ENCODE measurements around the gene RASSF5.
"Not testable (repeated sequence)": the region's sequence is repeated elsewhere in the genome, so short reads cannot be mapped to it uniquely, and the experiment has no call there.

RASSF5 gene

GRCh38 chr1:206477110-206477509 lies 30.2 kb upstream of the RASSF5 start:
- DNase-seq (ENCODE audit: low spot score), result no peak

DNA sequence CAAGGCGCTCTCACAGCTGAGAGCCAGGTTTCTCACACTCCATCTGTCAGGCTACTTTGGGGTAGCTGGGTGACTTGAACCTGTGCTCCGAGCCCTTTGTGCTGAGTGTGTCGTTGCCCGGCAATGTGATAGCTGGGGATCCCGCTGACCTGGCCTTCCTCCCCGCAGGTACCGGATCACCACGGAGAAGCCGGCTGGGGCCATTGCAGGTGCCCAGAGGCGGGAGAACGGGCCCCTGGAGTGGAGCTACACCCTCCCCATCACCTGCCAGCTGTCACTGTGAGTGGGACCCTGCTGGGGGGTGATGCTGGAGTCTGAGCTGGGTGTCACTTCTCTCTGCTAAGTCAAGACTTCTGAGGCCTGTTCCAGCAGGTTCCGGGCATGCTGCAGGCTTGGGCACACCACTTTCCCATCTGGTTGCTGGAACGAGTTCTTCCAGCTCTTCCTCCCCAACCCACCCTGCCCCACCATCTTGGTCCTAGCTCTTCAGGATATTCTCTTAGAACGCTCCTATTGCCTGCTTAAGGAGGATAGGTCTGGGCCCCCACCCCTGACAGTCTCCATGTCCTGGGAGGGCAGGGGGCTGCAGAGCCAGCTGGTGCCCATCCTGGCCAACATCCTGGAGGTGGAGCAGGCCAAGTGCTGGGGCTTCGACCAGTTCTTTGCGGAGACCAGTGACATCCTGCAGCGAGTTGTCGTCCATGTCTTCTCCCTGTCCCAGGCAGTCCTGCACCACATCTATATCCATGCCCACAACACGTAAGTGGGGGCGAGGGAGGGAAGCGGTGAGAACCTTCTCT lies 29.6 kb upstream of the RASSF5 start:
- DNase-seq (ENCODE audit: low spot score), result no peak

GRCh38 chr1:206478746-206479145 lies 28.6 kb upstream of the RASSF5 start:
- no peak for DNase-seq (ENCODE audit: low spot score)

- peak; percentile 85 for DNase-seq (ENCODE audit: low spot score)
These were observed 27.9 kb upstream of the RASSF5 start for GRCh38 chr1:206479183-206480125.

DNA sequence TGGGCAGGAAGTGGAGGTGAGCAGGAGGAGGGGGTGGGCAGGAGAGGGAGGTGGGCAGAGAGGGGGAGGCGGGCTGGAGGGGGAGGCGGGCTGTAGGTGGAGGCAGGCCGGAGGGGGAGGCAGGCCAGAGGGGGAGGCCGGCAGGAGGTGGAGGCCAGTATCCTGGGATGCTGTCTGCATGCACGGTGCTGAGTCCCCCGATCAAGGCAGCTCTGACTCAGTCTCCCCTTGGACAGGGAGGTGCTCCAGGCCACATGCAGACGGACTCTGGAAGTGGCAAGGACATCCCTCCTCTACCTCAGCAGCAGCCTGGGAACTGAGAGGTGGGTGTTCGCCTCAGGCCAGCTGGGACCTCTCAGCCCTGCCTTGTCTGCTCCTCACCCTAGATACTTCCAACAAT lies 27.1 kb upstream of the RASSF5 start:
- no peak for DNase-seq (ENCODE audit: low spot score)

DNA sequence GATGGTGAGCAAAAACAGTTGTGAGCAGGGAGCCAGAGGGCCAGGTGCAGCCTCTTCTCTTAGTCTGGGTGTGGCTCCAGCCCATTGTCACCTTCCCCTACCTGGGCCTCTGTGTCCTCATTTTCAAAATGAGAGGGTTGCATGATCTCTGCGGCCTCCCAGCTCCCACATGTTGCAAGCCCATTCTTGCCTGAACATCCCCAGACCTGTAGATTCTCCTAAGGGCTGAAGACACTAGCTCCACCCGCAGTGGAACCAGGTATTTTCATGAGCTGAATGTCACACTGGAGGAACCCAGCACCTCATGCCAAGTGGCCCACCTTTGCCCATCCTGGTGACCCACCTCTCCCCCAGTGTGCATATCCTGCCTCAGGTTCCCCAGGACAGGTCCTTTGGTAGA lies 24.7 kb upstream of the RASSF5 start:
- DNase-seq (ENCODE audit: low spot score), result no peak

DNA sequence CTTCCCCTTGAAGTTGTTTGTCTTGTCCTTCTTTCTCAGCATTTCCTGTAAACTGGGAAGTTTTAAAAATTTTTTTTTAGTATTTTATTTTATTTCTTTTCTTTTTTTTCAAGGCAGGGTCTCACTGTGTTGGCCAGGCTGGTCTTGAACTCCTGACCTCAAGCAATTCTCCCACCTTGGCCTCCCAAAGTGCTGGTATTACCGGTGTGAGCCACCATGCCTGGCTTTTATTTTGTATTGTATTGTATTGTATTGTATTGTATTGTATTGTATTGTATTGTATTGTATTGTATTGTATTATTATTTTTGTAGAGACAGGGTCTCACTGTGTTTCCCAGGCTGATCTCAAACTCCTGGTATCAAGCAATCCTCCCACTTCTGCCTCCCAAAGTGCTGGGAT lies 23.5 kb upstream of the RASSF5 start:
- DNase-seq (ENCODE audit: low spot score), result not testable (repeated sequence)

- no peak for DNase-seq (ENCODE audit: low spot score)
These were observed 22.4 kb upstream of the RASSF5 start for GRCh38 chr1:206484901-206485300.

- DNase-seq (ENCODE audit: low spot score), result no peak
These were observed 20.1 kb upstream of the RASSF5 start for GRCh38 chr1:206486995-206487788.

GRCh38 chr1:206487970-206488369 lies 19.4 kb upstream of the RASSF5 start:
- no peak for DNase-seq (ENCODE audit: low spot score)

GRCh38 chr1:206488466-206488865 lies 18.9 kb upstream of the RASSF5 start:
- DNase-seq (ENCODE audit: low spot score), result no peak

- peak; percentile 88 for DNase-seq (ENCODE audit: low spot score)
These were observed 17.2 kb upstream of the RASSF5 start for GRCh38 chr1:206489980-206490770.

DNA sequence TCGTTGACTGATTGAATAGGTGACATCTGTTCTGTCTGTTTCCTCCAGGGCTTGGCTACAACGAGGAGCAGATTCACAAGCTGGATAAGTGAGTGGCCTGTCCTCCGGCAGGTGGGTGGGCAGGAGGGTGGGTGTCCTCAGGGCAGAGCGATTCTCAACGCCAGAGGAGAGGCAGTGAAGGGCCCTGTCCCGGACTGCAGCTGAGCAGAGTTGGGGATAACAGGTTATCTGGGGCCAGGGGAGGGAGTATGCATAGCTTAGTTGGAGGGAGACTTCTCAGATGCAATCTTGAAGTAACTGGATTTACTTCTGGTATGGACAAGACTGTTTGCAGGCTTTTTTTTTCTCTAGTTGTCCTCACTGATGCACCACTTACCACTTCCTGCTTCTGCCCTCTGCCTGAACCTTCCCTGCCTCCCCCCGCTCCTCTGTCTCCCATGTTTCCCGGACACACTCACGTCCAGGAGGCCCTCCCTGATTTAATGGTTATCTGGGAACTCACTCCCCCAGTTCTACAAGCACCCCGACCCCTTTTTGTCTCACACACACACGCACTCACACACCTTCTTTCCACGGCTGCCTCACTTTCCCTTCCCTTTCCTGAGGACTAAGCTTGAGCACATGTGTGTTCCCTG lies 16.4 kb upstream of the RASSF5 start:
- DNase-seq (ENCODE audit: low spot score), result no peak

DNA sequence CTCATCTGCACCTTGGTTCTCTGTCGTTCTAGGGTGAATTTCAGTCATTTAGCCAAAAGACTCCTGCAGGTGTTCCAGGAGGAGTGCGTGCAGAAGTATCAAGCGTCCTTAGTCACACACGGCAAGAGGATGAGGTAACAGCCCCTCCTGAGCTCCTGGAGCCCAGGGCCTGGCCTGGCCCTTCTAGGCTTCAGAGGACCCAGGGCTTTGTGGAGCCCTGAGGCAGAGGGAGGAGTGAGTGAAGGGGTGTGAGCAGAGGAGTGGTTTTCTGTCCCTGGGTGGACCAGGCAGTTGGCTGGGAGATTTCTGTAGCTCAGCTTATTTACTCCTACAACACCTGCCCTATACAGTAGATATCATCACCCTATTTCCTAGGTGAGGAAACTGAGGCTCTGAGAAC lies 15.7 kb upstream of the RASSF5 start:
- DNase-seq (ENCODE audit: low spot score), result no peak

- no peak for DNase-seq (ENCODE audit: low spot score)
These were observed 14.7 kb upstream of the RASSF5 start for GRCh38 chr1:206492589-206492988.

GRCh38 chr1:206493279-206493678 lies 14.1 kb upstream of the RASSF5 start:
- no peak for DNase-seq (ENCODE audit: low spot score)

DNA sequence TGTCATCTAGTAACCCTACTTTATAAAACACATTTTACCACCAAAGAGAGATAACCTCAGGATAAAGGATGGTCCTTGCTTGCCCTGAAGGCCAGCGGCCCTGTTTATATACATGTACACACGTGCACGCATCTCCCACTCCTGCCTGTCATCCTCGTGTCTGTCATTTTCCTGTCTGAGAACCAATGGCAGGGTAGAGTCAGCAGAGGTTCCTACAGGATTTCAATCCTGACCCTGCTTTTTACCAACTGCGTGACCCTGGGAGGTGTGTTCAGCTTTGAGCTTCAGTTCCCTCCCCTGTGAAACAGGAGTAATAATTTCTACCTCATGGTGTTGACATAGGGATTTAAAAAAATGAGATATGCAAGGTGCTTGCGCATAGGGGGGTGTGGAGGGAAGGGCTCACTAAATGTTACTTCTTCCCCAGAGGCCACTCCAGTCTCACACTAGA lies 12.3 kb upstream of the RASSF5 start:
- DNase-seq (ENCODE audit: low spot score), result no peak

- no peak for DNase-seq (ENCODE audit: low spot score)
These were observed 11.8 kb upstream of the RASSF5 start for GRCh38 chr1:206495493-206496046.

DNA sequence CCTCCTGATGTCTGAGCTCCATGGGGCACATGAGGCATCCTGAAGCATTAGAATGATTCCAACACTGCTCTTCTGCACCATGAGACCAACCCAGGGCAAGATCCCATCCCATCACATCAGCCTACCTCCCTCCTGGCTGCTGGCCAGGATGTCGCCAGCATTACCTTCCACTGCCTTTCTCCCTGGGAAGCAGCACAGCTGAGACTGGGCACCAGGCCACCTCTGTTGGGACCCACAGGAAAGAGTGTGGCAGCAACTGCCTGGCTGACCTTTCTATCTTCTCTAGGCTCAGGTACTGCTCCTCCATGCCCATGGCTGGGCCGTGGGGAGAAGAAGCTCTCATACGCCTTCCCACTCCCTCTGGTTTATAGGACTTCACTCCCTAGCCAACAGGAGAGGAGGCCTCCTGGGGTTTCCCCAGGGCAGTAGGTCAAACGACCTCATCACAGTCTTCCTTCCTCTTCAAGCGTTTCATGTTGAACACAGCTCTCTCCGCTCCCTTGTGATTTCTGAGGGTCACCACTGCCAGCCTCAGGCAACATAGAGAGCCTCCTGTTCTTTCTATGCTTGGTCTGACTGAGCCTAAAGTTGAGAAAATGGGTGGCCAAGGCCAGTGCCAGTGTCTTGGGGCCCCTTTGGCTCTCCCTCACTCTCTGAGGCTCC lies 11.1 kb upstream of the RASSF5 start:
- no peak for DNase-seq (ENCODE audit: low spot score)

- DNase-seq (ENCODE audit: low spot score), result no peak
These were observed 10.0 kb upstream of the RASSF5 start for GRCh38 chr1:206497363-206497762.

Data from AG08396 (cell line).